Esophagus squamous epithelium (tissue), 4 donors: ENCODE measurements around the gene DLG2.

ENCODE experiments used
- POLR2A ChIP-seq, 4 donors: fragments of 450-650 bp; IDR thresholded peaks; one replicate each; pipeline ENCODE4 v1.6.1; 2017; ENCODE audit warnings: antibody characterized with exemption in 4 of 4, mild to moderate bottlenecking in 4 of 4, moderate library complexity in 3 of 4
- TF ChIP-seq, protein P1 (sequence below), 6 experiments: fragments of 450-650 bp in 4 of 6; fragments of 200-600 bp in 2 of 6; sonication (generic) in 2 of 6; IDR thresholded peaks; one replicate each; pipeline ENCODE4 v1.5.1; 2016 to 2019; ENCODE audit warnings: antibody characterized with exemption in 6 of 6, mild to moderate bottlenecking in 4 of 6, moderate library complexity in 4 of 6

DNA sequence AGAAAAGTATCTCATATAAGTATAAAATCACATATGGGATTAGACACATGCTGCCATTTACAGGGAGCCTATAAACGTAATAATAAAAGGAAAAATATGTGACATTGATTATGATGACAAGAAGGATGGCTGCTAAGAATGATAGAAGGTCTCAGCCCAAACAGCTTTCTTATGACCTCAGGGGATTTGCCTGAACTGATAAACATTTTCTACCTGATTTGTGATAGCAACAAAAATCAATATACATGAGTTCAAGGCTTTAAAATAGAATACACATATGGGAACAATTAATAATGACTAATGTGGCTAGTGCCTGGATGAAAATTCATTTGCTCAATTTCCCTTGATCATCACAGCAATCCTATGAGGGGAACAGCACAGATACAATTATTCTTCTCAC is 1704.2 kb downstream of the DLG2 start:
- TF ChIP-seq, protein P1, sequence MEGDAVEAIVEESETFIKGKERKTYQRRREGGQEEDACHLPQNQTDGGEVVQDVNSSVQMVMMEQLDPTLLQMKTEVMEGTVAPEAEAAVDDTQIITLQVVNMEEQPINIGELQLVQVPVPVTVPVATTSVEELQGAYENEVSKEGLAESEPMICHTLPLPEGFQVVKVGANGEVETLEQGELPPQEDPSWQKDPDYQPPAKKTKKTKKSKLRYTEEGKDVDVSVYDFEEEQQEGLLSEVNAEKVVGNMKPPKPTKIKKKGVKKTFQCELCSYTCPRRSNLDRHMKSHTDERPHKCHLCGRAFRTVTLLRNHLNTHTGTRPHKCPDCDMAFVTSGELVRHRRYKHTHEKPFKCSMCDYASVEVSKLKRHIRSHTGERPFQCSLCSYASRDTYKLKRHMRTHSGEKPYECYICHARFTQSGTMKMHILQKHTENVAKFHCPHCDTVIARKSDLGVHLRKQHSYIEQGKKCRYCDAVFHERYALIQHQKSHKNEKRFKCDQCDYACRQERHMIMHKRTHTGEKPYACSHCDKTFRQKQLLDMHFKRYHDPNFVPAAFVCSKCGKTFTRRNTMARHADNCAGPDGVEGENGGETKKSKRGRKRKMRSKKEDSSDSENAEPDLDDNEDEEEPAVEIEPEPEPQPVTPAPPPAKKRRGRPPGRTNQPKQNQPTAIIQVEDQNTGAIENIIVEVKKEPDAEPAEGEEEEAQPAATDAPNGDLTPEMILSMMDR (IDR thresholded peaks at IDR 0.05): no peak
- no peak for TF ChIP-seq POLR2A (IDR thresholded peaks at IDR 0.05)
